Common myeloid progenitor, CD34-positive (primary cell): ENCODE measurements around the gene ZNF562.

Experiments used
- CTCF ChIA-PET: fragments of 350-600 bp; sonication (Branson Sonifier 250); formaldehyde crosslinking; loops from one replicate; lab custom pipeline; 2021; ENCODE audit warnings: antibody characterized with exemption; lab: Charles Lee
- POLR2A ChIA-PET: fragments of 350-600 bp; sonication (Branson Sonifier 250); formaldehyde crosslinking; loops from one replicate; lab custom pipeline; 2021; ENCODE audit warnings: antibody characterized with exemption; lab: Charles Lee
- DNase-seq, 3 donors: peaks; one replicate each; pipeline versions ENCODE4 v3.0.0 to v3.0.0-alpha.2; 2013
- H3K27ac ChIP-seq, 2 experiments: 1 replicate in 1 of 2; 2 replicates in 1 of 2; pipeline ENCODE4 v1.7.0; 2013; ENCODE audit warnings: inconsistent platforms in 2 of 2, low read length in 2 of 2, mild to moderate bottlenecking in 2 of 2, low read depth in 1 of 2, moderate library complexity in 1 of 2; ENCODE audit not compliant: severe bottlenecking in 2 of 2, insufficient read depth in 1 of 2, poor library complexity in 1 of 2
- H3K27me3 ChIP-seq, 5 experiments: replicated peaks in 2 of 5; 1 replicate in 3 of 5; 2 replicates in 2 of 5; pipeline versions ENCODE4 v1.6.1 to v1.7.0; 2013; ENCODE audit warnings: low read length in 4 of 5, mild to moderate bottlenecking in 2 of 5, moderate library complexity in 2 of 5, inconsistent platforms in 1 of 5; ENCODE audit not compliant: insufficient read depth in 5 of 5, control insufficient read depth in 4 of 5
- H3K36me3 ChIP-seq, 4 experiments: 1 replicate in 2 of 4; 2 replicates in 2 of 4; pipeline versions ENCODE4 v1.6.1 to v1.7.0; 2013; ENCODE audit warnings: low read length in 3 of 4, control low read depth in 1 of 4, mild to moderate bottlenecking in 1 of 4; ENCODE audit not compliant: control insufficient read depth in 4 of 4, insufficient read depth in 4 of 4
- H3K4me1 ChIP-seq, 4 experiments: 1 replicate in 3 of 4; 2 replicates in 1 of 4; pipeline versions ENCODE4 v1.6.1 to v1.7.1; 2013; ENCODE audit warnings: low read length in 3 of 4, mild to moderate bottlenecking in 3 of 4, control low read depth in 1 of 4, inconsistent platforms in 1 of 4, moderate library complexity in 1 of 4; ENCODE audit not compliant: control insufficient read depth in 4 of 4, insufficient read depth in 4 of 4; ENCODE audit errors: control extremely low read depth in 1 of 4
- H3K4me3 ChIP-seq, 7 experiments: 1 replicate in 4 of 7; 2 replicates in 3 of 7; pipeline versions ENCODE4 v1.5.1 to v1.7.0; 2013; ENCODE audit warnings: mild to moderate bottlenecking in 7 of 7, low read length in 6 of 7, moderate library complexity in 6 of 7, inconsistent platforms in 2 of 7, low read depth in 2 of 7, control low read depth in 1 of 7; ENCODE audit not compliant: insufficient read depth in 4 of 7, control insufficient read depth in 1 of 7; ENCODE audit errors: extremely low read depth in 1 of 7
- H3K9me3 ChIP-seq, 5 experiments: 1 replicate in 4 of 5; 2 replicates in 1 of 5; pipeline versions ENCODE4 v1.6.1 to v1.7.1; 2013; ENCODE audit warnings: low read length in 4 of 5, mild to moderate bottlenecking in 2 of 5, inconsistent platforms in 1 of 5, low read depth in 1 of 5, moderate library complexity in 1 of 5; ENCODE audit not compliant: control insufficient read depth in 4 of 5, insufficient read depth in 2 of 5; ENCODE audit errors: control extremely low read depth in 1 of 5
- WGBS: methylation state at CpG from one replicate; pipeline ENCODE4 v1.1.5; 2013; ENCODE audit not compliant: insufficient coverage; 5-methylcytosine and 5-hydroxymethylcytosine counted together

Gene ZNF562

DNA sequence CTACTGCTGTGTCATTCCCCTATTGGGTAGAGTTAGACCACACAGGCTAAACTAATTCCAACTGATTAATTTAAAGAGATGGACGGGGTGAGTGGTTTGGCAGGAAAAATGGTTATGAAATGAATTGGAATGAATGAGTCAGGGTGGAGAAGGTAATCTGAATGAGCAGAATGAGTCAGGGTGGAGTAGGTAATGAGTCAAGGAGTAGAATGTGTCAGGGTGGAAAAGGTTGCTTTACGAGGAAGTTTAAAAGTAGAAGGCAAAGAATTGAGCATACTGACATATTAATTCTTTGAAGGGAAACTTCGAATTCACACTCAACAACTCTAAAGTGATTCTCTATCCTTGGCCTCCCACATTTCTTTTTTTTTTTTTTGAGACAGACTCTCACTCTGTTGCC lies 77.9 kb downstream of the ZNF562 start:
- WGBS: 90% methylated on average over 2 of the region's 3 CpGs
- CTCF ChIA-PET: no interaction called here

More for the DNA sequence above, 77.9 kb downstream of the ZNF562 start:
- no peak overlapping the region for H3K4me3 ChIP-seq
- no peak overlapping the region for H3K27ac ChIP-seq
- H3K36me3 ChIP-seq: no peaks in the 10 kb centered on the region
- no peak for DNase-seq
- peaks cover 0 to 2% (median 0%) of the 10 kb centered on the region in 5 experiments for H3K27me3 ChIP-seq
- POLR2A ChIA-PET: no interaction called here
- no peaks in the 10 kb centered on the region for H3K4me1 ChIP-seq
- peaks cover 0 to 15% (median 8%) of the 10 kb centered on the region in 5 experiments for H3K9me3 ChIP-seq
